Loucy (cell line): ENCODE data around the gene CAPN8.

ENCODE experiments used
- EZH2phosphoT487 ChIP-seq: fragments of 200-600 bp; IDR thresholded peaks from 2 replicates; pipeline ENCODE4 v1.6.1; 2018; ENCODE audit warnings: antibody characterized with exemption, mild to moderate bottlenecking, moderate library complexity, borderline replicate concordance
- TF ChIP-seq, protein P1 (sequence below): fragments of 200-600 bp; sonication (generic); conservative IDR thresholded peaks from 2 replicates; pipeline ENCODE4 v1.5.1; 2014; ENCODE audit warnings: mild to moderate bottlenecking, antibody characterized with exemption, low read length

DNA sequence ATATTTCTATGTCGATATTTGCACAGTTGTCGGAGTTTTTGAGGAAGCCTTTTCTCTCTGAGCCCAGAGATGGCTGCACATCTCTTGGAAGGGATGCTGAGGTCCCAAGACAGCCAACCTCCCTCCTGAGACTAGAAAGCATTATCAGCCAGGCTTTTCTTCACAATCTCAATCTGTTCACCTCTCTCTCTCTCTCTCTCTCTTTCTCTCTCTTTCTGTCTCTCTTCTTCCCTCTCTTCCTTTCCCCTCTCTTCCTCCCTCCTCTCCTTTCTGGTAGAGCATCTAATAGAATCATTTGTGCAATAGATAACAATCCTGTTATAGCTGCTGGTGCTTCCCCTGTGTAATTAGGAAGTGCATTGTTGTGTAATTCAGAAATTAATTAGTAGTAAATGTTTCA lies 131.8 kb downstream of the CAPN8 start:
- TF ChIP-seq, protein P1, sequence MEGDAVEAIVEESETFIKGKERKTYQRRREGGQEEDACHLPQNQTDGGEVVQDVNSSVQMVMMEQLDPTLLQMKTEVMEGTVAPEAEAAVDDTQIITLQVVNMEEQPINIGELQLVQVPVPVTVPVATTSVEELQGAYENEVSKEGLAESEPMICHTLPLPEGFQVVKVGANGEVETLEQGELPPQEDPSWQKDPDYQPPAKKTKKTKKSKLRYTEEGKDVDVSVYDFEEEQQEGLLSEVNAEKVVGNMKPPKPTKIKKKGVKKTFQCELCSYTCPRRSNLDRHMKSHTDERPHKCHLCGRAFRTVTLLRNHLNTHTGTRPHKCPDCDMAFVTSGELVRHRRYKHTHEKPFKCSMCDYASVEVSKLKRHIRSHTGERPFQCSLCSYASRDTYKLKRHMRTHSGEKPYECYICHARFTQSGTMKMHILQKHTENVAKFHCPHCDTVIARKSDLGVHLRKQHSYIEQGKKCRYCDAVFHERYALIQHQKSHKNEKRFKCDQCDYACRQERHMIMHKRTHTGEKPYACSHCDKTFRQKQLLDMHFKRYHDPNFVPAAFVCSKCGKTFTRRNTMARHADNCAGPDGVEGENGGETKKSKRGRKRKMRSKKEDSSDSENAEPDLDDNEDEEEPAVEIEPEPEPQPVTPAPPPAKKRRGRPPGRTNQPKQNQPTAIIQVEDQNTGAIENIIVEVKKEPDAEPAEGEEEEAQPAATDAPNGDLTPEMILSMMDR, result no peak
- TF ChIP-seq EZH2phosphoT487, result no peak
